Bronchial epithelial cell (primary cell): Measurements from ENCODE around the gene RUNX1. TPM values are rescaled to one million over a fixed set of nuclear protein-coding genes. Genes with fewer than 3 reads are reported as not detected.

Experiments used
- DNase-seq: peaks from one replicate; pipeline ENCODE4 v3.0.0-alpha.2; 2010; ENCODE audit warnings: low read depth
- FAIRE-seq: peaks from 2 replicates; lab custom pipeline; 2011; peaks lifted over from hg19 to GRCh38; lab: Jason Lieb, UNC
- H3K27me3 ChIP-seq: 2 replicates; pipeline ENCODE4 v1.5.1; 2011; ENCODE audit warnings: low read length; ENCODE audit not compliant: control insufficient read depth, insufficient read depth
- H3K36me3 ChIP-seq: 2 replicates; pipeline ENCODE4 v1.5.1; 2011; ENCODE audit warnings: low read length; ENCODE audit not compliant: control insufficient read depth, insufficient read depth
- H3K4me3 ChIP-seq: 2 replicates; pipeline ENCODE4 v1.5.1; 2011; ENCODE audit warnings: mild to moderate bottlenecking, low read depth, low read length, control low read depth
- CTCF ChIP-seq: IDR thresholded peaks from 2 replicates; pipeline ENCODE4 v1.5.1; 2011; ENCODE audit warnings: mild to moderate bottlenecking, moderate library complexity, low read length, control low read depth, inconsistent platforms; ENCODE audit not compliant: insufficient read depth, severe bottlenecking
- total RNA-seq: library from RNA; depleted of rRNA; stranded (reverse); fragments of >200 nt; gene quantifications from 2 replicates; pipeline ENCODE4 v1.2.1, GENCODE V29; 2014

Gene RUNX1
- total RNA-seq, 1 donor from 2014 or later: 11.8 TPM

GRCh38 chr21:34797921-34798535, 251.1 kb downstream of the RUNX1 start:
- DNase-seq (peak; percentile 62), FAIRE-seq (no peak)
- peaks cover 4% of the 10 kb centered on the region for H3K36me3 ChIP-seq
- H3K4me3 ChIP-seq: no peak overlapping the region
- no peaks in the 10 kb centered on the region for H3K27me3 ChIP-seq
- no peak for TF ChIP-seq CTCF

GRCh38 chr21:34797201-34797525, 251.9 kb downstream of the RUNX1 start:
- H3K36me3 ChIP-seq: peaks cover 11% of the 10 kb centered on the region
- TF ChIP-seq CTCF: no peak
- no peak for DNase-seq

GRCh38 chr21:34796518-34797200, 252.4 kb downstream of the RUNX1 start:
- TF ChIP-seq CTCF: no peak
- DNase-seq (peak; percentile 64), FAIRE-seq (no peak)
- H3K4me3 ChIP-seq: no peak overlapping the region
- H3K36me3 ChIP-seq: peaks cover 11% of the 10 kb centered on the region
- H3K27me3 ChIP-seq: no peaks in the 10 kb centered on the region

More at GRCh38 chr21:34797201-34797525, 251.9 kb downstream of the RUNX1 start:
- FAIRE-seq: no peak
- Histone ChIP-seq H3K27me3 (no peaks in the 10 kb centered on the region), H3K4me3 (no peak overlapping the region)

- FAIRE-seq (peak; percentile 68), DNase-seq (peak; percentile 95)
- TF ChIP-seq CTCF: no peak
- Histone ChIP-seq H3K4me3 (no peak overlapping the region), H3K27me3 (no peaks in the 10 kb centered on the region), H3K36me3 (peaks cover 11% of the 10 kb centered on the region)
Observed at GRCh38 chr21:34795548-34796180, 253.4 kb downstream of the RUNX1 start.

- TF ChIP-seq CTCF: peak; percentile 45
- FAIRE-seq (no peak), DNase-seq (peak; percentile 40)
- Histone ChIP-seq H3K27me3 (no peaks in the 10 kb centered on the region), H3K36me3 (peaks cover 12% of the 10 kb centered on the region), H3K4me3 (no peak overlapping the region)
Observed at GRCh38 chr21:34795175-34795547, 253.9 kb downstream of the RUNX1 start.
